HFF-Myc (cell line): Measurements from ENCODE around the gene MCM3AP.

ENCODE experiments used
- DNase-seq: peaks from one replicate; pipeline ENCODE4 v3.0.0-alpha.2; 2011; ENCODE audit warnings: low read depth; ENCODE audit errors: extremely low read depth
- H3K4me3 ChIP-seq: replicated peaks from 2 replicates; pipeline ENCODE4 v1.5.1; 2011; ENCODE audit warnings: low read depth, mild to moderate bottlenecking, control low read depth, low read length
- CTCF ChIP-seq: IDR thresholded peaks from 2 replicates; pipeline ENCODE4 v1.5.1; 2012; ENCODE audit warnings: mild to moderate bottlenecking, low read depth, low read length, control low read depth; ENCODE audit errors: missing control alignments

The MCM3AP gene

DNA sequence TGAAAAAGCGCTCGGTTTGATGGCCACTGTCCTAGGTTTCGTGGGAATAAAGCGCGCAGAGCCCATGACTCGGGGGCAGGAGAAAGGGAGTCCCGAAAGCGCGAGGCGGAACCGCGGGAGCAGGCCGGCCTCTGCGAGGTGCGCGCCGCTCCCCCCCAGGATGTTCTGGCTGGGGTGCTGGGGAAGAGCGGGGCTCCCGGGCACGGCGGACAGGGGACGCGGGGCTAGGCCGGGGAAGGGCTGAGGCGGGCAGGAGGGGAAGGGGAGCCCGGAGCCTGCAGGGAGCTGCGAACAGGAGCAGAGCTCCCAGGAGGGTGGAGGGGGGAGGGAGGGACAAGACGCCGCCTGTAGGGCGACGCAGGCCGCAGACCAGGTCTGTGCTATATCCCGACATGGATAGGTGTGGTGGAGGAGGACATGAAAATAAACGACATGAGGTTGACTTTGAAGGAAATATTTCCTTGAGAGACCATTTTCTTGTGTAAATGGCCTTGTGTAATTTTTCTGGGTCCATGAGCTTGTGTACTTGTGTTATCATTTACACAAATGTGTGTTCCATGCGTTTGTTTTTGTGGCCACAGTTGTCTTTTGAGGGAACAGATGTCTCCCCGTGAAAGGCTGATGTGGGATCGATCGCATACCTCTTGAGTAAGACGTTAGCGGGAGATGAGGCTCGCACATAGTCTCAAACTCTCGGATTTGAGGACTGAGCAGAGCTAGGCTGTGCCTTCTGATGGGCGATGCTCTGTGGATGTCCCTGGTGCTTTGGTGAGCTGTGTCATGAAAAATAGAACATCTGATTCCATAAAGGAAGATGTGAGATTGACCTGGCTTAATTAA, 39.9 kb upstream of the MCM3AP start:
- DNase-seq = no peak

GRCh38 chr21:46324390-46325072, 39.1 kb upstream of the MCM3AP start:
- TF ChIP-seq CTCF = no peak

More for the DNA sequence above, 39.9 kb upstream of the MCM3AP start:
- peak overlapping the region; percentile 95 for H3K4me3 ChIP-seq
- TF ChIP-seq CTCF = peak; percentile 21

GRCh38 chr21:46323710-46324389, 38.4 kb upstream of the MCM3AP start, which contains the start of the genes C21orf58 and PCNT:
C21orf58 (minus strand) TSS chr21:46323870; CDS start chr21:46322738, 1,132 bp downstream.
PCNT (plus strand) TSS chr21:46324156; CDS start chr21:46324229, 73 bp downstream.
- peak within 1 kb of the TSS; percentile 95 for H3K4me3 ChIP-seq
- peak; percentile 90 for DNase-seq
- TF ChIP-seq CTCF = no peak

More at GRCh38 chr21:46324390-46325072, 39.1 kb upstream of the MCM3AP start:
- no peak for DNase-seq
- H3K4me3 ChIP-seq = peak overlapping the region; percentile 95

- no peak for TF ChIP-seq CTCF
- H3K4me3 ChIP-seq = peak overlapping the region; percentile 95
- no peak for DNase-seq
Observed at GRCh38 chr21:46323227-46323709, 37.9 kb upstream of the MCM3AP start.

GRCh38 chr21:46322351-46323226, 37.2 kb upstream of the MCM3AP start:
- peak overlapping the region; percentile 95 for H3K4me3 ChIP-seq
- TF ChIP-seq CTCF = no peak
- DNase-seq = no peak
